Measurements from ENCODE around the gene VRK2. TPM values are rescaled to one million over a fixed set of nuclear protein-coding genes. Genes with fewer than 3 reads are reported as not detected.

VRK2 gene
- total and polyA plus RNA-seq, 12 donors, result 8.4 to 31.0 (median 26.5) TPM

- no peak for DNase-seq
- Histone ChIP-seq H3K9me3 (no peaks in the 10 kb centered on the region), H3K27ac (no peak overlapping the region), H3K4me3 (no peak overlapping the region), H3K36me3 (peaks cover 0 to 10% (median 0%) of the 10 kb centered on the region in 9 donors), H3K4me1 (no peaks in the 10 kb centered on the region), H3K27me3 (no peaks in the 10 kb centered on the region)
- WGBS, 2 donors, result 74 to 77% methylated on average over 3 of the region's 3 CpGs
- ATAC-seq, result peak in 1 of 8 donors; percentile 22
- TF ChIP-seq CTCF (IDR thresholded peaks at IDR 0.05), result no peak
- intact Hi-C loops (cut with DNase I), result no loop called here
These were observed 14.4 kb upstream of the VRK2 start for GRCh38 chr2:58032016-58032763.

DNA sequence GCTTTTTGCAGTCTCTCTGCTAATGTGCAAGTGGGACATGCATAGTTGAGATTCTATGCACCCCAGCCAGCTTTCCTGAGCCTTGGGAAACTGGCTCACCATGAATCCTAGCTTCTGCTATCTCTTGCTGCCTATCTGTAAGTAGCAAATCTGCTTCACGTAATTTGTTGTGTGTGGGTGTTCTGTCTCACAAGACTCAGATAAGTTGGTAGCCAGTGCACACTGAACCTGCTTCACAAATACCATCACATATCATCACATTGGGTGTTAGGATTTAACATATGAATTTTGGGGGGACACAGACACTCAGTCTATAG lies 13.9 kb upstream of the VRK2 start:
- Histone ChIP-seq H3K36me3 (peaks cover 0 to 10% (median 0%) of the 10 kb centered on the region in 9 donors), H3K4me3 (no peak overlapping the region), H3K27ac (no peak overlapping the region), H3K9me3 (no peaks in the 10 kb centered on the region), H3K27me3 (no peaks in the 10 kb centered on the region), H3K4me1 (no peaks in the 10 kb centered on the region)
- WGBS, 2 donors, result 53 to 64% methylated on average over 1 of the region's 1 CpG
- DNase-seq (no peak), ATAC-seq (no peak)
- TF ChIP-seq CTCF (IDR thresholded peaks at IDR 0.05), result no peak
- intact Hi-C loops (cut with DNase I), result no loop called here

DNA sequence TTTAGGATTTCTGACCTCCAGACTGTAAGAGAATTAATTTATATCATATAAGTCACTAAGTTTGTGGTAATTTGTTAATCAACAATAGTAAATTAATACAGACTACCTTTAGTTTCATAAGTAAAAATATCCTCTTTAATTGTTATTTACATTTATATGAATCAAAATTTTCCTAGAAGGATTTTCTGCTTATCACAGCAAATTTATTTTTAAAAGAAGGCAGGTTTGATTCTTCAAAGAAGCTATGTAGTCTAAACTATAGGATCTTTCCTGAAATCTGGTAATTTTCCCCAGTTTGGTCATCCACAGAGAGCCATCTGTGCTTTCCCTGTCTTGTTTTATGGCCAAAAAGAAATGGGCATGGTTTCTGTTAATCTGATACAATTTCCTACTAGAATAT lies 13.1 kb upstream of the VRK2 start:
- Histone ChIP-seq H3K36me3 (peaks cover 0 to 10% (median 0%) of the 10 kb centered on the region in 9 donors), H3K4me1 (peaks cover 0 to 3% (median 0%) of the 10 kb centered on the region in 9 donors), H3K9me3 (no peaks in the 10 kb centered on the region), H3K4me3 (no peak overlapping the region), H3K27ac (no peak overlapping the region), H3K27me3 (no peaks in the 10 kb centered on the region)
- no peak for TF ChIP-seq CTCF (IDR thresholded peaks at IDR 0.05)
- no peak for DNase-seq
- intact Hi-C loops (cut with DNase I), result no loop called here
- no peak for ATAC-seq

GRCh38 chr2:58035352-58035751 lies 11.3 kb upstream of the VRK2 start:
- intact Hi-C loops (cut with DNase I), result no loop called here
- no peak for TF ChIP-seq CTCF (IDR thresholded peaks at IDR 0.05)
- DNase-seq (no peak), ATAC-seq (no peak)
- Histone ChIP-seq H3K27me3 (no peaks in the 10 kb centered on the region), H3K9me3 (no peaks in the 10 kb centered on the region), H3K4me3 (no peak overlapping the region), H3K27ac (no peak overlapping the region), H3K36me3 (peaks cover 0 to 10% (median 0%) of the 10 kb centered on the region in 9 donors), H3K4me1 (peaks cover 0 to 17% (median 0%) of the 10 kb centered on the region in 9 donors)
- WGBS, 2 donors, result 94 to 95% methylated on average over 3 of the region's 3 CpGs

Data from heart right ventricle (tissue), 16 donors.